ENCODE measurements around the gene ZFC3H1. TPM values are rescaled to one million over a fixed set of nuclear protein-coding genes. Genes with fewer than 3 reads are reported as not detected.

The ZFC3H1 gene
- total RNA-seq, 1 experiment from 2014 or later, result 11.8 TPM

DNA sequence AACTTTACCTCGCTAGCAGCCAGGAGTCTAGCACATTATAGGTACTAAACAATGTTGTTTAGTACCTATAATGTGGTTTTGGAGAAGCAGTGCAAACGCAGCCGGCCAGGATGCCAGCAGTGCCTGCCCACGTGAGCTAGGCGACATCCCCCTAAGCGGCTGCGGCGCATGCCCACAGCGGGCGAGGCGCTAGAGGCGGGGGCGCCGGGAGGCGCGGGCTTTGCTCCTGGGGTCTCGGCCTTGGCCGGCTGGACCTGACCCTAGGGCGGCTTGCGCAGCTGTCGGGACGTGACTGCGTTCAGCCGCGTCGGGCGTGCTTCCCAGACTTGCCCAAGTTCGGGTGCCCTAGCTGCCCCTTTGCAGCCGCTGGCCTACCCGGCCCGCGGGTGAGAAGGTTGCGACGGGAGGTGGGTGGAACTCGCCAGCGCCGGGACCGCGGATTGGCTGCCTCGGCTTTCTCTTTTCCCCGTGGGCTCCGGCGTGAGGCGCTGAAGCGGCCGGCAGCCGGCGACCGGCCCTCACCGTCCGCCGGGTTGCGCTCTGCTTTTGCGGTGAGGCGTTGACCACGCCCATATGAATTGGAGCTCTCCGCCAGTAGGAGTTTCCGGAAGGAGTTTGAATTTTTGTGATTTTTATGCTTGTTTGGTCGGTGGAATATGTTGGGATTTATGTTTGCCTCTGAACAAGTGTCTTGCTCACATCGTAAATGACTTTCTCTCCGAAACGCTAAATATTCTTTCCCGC is 22.4 kb upstream of the ZFC3H1 start, which contains the start of gene TMEM19:
Gene TMEM19, plus strand, starts transcription at position 169 of the 744 bp plus-strand sequence. CDS start 599 bp downstream, outside the sequence.
- in situ Hi-C loops (cut with HindIII; ENCODE audit: low sequenced_read_pairs), result no loop called here

DNA sequence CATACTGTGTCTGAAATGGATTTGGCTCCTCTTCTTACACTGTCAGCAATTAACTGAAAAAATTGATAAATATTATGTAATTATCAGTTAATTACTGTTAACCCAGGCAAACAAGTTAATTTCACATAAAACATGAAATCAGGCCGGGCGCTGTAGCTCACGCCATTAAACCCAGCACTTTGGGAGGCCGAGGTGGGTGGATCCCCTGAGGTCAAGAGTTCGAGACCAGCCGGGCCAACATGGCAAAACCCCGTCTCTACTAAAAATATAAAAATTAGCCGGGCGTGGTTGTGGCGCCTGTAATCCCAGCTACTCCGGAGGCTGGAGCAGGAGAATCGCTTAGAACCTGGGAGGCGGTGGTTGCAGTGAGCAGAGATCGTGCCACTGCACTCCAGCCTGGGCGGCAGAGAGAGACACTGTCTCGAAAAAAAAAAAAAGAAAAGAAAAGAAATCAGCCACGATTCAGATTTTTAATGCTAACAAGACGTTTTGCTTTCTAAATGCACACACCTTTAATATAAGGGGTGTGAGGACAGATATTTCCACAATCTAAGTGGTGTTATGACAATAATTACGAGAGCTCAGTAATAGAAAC is 21.8 kb upstream of the ZFC3H1 start:
- in situ Hi-C loops (cut with HindIII; ENCODE audit: low sequenced_read_pairs), result no loop called here
- no peak for DNase-seq (ENCODE audit: low spot score)

More for the DNA sequence above, 22.4 kb upstream of the ZFC3H1 start, which contains the start of gene TMEM19:
- DNase-seq (ENCODE audit: low spot score), result peak; percentile 93

DNA sequence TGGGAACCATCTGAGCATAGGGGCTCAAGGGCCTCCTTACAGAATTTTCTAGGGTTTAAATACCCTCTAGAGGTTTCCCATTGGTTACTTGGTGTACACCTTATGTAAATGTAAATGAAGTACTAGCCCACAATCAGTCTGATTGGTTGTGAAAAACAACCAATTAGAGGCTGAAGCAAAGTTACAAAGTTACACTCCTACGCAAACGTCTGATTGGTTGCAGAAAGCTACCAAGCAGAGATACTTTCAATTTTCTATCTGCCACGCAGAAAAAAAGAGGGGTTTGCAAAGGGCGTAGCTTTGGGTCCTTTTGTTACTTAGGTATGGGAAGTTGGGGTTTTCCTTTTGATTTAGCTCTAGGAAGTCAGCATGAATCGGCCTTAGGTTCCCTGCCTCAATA is 20.4 kb upstream of the ZFC3H1 start:
- in situ Hi-C loops (cut with HindIII; ENCODE audit: low sequenced_read_pairs), result no loop called here
- peak; percentile 14 for DNase-seq (ENCODE audit: low spot score)

DNA sequence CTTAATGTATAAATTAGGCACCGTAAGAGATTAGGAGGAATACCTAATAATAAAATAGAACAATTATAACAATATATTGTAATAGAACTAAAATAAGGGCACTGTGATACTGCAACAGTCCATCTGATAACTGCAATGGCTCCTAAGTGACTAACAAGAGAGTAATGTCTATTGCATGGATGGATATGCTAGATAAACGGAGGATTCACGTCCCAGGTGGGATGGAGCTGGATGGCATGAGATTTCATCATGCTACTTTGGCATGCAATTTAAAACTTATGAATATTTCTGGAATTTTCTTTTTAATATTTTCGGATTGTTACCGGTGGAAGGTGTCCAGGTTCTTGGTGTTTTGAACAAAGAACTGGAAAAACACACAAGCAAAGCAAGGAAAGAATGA is 20.0 kb upstream of the ZFC3H1 start:
- in situ Hi-C loops (cut with HindIII; ENCODE audit: low sequenced_read_pairs), result no loop called here
- DNase-seq (ENCODE audit: low spot score), result no peak

DNA sequence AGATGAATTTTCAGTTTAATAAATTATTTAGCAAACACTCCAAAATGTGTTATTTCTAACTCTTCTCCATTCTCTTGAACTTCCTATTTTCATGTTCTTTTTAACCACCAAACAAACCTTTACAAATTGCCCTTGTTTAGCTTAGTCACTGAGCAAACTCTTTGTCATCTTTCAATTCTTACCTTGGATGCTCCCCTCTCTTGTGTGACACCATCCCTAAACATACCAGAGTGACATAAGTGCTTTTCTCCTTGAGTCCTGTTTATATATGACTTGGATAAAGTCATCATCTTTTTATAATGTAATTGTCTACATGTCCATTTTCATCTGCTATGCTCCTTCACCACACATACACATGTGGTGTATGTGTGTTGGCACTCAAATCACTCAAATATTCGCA is 18.8 kb upstream of the ZFC3H1 start:
- DNase-seq (ENCODE audit: low spot score), result no peak
- in situ Hi-C loops (cut with HindIII; ENCODE audit: low sequenced_read_pairs), result no loop called here

DNA sequence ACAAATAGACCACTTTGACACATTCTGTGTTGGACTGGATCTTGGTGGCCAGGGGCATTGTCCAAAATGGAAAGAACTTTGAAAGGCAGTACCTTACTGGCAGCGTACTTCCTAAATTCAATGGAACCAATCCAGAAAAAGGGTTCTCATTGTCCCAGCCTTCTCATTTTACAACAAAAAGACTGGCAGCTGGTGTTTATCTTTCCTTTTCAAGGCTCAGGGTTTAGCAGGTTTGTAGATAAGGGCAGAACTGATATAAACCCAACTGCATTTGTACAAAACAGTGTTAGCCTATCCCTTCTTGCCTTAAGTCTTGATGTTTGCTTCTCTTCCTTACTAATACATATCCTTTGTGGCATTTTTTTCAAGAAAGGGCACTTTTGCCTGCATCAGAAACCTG is 8.2 kb upstream of the ZFC3H1 start:
- in situ Hi-C loops (cut with HindIII; ENCODE audit: low sequenced_read_pairs), result no loop called here
- no peak for DNase-seq (ENCODE audit: low spot score)

DNA sequence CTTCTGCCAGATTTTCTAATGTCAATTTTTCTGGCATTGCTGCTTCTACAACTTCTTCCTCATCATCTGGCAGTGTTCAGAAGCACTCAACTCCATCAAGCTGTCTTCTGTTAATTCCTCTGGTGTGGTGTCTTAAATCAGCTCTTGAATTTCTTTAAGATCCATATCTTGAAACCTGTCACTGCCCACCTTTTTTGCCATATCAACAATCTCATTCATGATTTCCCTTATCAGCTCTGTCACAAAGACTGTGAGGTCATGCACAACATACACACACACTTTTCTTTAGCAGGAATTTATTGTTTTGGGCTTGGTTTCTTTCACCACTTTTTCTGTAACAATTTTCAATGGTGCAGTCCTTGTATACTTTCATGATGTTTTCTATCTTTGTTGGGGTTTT is 7.7 kb upstream of the ZFC3H1 start:
- in situ Hi-C loops (cut with HindIII; ENCODE audit: low sequenced_read_pairs), result no loop called here
- no peak for DNase-seq (ENCODE audit: low spot score)

DNA sequence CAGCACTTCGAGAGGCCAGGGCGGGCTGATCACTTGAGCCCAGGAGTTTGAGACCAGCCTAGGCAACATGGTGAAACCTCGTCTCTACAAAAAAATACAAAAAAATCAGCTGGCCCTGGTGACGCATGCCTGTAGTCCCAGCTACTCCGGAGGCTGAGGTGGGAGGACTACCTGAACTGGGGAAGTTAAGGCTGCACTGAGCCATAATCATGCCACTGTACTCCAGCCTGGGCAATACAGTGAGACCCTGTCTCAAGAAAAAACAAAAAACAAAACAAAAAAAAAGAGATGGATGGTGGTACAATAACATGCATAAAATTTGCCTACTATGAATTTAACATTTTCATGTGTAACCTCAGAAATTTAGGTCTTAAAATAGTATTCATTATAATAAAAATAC is 2.6 kb upstream of the ZFC3H1 start:
- no peak for DNase-seq (ENCODE audit: low spot score)
- in situ Hi-C loops (cut with HindIII; ENCODE audit: low sequenced_read_pairs), result no loop called here

DNA sequence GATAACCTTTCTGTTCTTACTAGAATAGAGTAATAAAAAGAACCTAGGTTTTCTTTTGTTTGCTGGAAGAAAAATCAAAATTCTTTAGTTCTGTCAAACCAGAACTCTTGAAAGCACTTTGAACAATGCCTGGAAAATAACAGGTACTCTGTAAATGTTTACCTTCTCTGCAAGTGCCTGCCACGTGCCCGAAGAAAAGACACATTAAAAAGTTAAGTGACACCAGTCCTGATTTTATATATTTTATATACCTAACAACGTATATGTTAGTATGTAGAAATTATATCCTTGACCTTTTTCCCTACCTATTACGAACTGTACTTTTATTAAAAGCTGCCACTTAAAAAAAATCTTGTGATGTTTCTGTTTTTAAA is 1.4 kb upstream of the ZFC3H1 start:
- in situ Hi-C loops (cut with HindIII; ENCODE audit: low sequenced_read_pairs), result no loop called here
- DNase-seq (ENCODE audit: low spot score), result peak; percentile 13

DNA sequence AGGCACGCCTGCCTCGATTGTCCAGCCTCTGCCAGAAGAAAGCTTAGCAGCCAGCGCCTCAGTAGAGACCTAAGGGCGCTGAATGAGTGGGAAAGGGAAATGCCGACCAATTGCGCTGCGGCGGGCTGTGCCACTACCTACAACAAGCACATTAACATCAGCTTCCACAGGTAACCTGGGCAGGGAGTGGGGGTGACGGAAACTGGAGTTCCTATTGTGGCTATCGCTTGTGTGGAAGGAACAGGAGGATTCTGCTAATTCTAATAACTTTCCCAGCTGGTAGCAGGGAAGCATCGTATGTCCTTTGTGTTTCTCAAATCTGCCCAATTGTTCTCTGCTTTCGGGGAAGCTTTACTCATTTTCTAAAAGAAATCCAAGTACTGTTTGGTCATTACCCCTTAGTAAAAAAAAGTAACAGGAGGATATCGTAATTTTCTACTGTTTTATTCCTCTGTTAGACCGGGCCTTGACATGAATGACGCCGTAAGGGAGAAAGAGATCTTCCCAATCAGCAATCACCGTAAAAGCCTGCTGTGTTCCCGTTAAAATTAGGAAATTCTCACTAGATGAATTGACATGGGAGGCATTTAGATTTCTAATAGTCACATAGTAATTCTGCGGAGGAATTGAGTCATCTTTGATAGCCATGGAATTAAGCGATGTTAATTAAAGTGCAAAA is 902 bp upstream of the ZFC3H1 start:
- in situ Hi-C loops (cut with HindIII; ENCODE audit: low sequenced_read_pairs), result no loop called here
- DNase-seq (ENCODE audit: low spot score), result no peak

DNA sequence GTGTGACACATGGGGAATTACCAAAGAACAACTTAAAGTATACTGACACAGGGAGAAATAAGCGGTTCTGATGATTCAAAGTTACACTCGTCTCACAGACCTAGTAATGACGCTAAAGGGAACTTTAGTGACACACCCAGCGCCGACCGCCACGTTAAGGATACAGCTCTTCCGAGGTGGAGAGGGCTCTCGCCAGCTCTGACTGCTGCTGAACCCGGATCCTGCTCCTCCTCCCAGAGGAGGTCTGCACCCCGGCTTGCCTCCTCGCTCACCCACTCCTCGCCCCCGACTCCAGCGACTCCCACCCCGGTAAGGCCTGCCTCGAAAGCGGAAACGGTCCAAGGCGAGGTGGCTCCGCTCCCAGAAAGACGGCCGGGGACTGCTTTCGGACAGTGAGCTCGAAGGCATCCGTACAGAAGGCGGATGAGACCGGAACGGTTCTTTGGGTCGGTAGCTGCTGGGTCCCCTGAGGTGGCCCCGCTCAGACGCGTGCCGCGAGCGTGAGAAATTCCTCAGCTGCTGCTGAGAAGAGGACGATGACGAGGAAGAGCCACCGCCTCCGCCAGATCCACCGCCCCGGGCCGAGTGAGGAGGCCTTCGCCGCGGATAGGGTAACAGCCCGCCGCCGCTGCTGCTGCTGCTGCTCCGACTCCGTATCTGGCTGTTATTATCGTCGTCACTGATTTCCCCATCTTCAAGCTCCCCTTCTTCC is 643 bp downstream of the ZFC3H1 start:
- peak; percentile 18 for DNase-seq (ENCODE audit: low spot score)

DNA sequence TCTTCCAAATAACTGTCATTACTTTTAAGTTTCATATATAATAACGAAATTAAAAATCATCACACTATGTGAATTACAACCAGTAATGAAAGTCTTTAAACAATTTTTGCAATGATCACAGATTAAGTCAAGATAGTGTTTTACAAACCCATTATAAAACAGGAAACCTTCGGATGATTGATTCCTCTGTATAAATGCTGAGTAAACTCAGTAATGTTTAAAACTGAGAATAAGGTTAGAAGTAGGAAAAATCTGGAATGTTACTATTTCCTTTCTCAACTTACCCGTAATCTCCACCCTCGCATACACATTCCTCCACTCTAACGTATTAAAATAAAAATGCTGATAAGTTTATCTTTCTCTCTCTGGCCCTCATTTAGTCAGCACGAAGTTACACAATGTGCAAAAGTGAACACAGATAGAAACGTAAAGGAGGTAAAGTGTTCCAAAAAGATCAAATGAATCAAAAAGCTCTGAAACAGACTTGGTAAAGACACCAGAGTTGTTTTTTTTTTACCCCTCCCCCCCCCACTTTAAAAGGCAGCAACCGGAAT is 1.6 kb downstream of the ZFC3H1 start:
- in situ Hi-C loops (cut with HindIII; ENCODE audit: low sequenced_read_pairs), result no loop called here
- no peak for DNase-seq (ENCODE audit: low spot score)

More for the DNA sequence above, 643 bp downstream of the ZFC3H1 start:
- in situ Hi-C loops (cut with HindIII; ENCODE audit: low sequenced_read_pairs), result no loop called here

DNA sequence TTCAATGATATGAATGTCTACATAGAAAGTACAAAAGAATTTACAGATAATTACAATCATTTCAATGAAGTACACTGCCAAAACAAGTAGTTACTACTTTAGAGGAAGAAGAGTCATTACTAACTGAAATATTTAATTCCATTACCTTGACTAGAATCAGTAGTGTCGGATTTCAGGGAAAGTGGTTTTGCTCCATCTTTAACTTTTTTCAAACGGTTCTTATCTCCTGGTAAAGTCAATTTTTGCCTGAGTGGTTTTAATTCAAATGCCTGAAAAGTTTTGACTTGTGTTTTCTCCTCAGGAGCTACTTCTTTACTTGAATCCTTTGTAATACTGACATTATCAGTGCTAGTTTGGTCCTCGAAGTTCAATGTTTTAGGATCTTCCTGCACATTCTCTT is 6.9 kb downstream of the ZFC3H1 start:
- DNase-seq (ENCODE audit: low spot score), result no peak
- in situ Hi-C loops (cut with HindIII; ENCODE audit: low sequenced_read_pairs), result no loop called here

DNA sequence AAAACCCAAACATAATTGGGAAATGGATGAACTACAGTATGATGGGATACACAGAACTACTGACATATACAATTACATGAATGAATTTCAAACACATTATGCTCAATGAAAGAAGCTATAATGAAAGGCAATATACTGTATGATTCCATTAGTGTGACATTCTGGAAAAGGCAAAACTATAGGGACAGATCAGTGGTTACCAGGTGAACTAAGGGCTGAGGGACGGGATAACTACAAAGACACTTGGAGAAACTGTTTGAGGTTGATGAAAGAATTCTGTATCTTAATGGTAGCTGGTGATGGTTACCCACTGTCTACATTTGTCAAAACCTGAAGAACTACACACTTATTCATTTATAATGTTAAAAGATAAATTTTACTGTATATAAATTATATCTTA is 7.7 kb downstream of the ZFC3H1 start:
- no peak for DNase-seq (ENCODE audit: low spot score)
- in situ Hi-C loops (cut with HindIII; ENCODE audit: low sequenced_read_pairs), result no loop called here

DNA sequence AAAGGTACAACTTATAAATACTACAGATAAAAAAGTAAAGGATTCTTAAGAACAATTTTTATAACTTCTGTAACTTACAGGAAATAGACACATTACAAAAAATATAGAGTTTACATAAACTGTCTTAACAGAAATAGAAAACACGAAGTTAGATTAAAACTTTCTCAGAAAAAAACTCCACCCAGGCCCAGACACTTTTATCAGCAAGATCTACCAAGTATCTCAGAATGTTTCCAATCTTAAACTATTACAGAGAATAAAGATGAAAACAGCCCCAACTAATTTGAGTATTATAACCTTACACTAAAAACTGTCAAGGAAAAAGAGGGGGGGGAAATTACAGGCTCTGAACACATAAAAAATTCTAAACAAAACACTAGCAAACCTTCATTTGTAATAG is 8.2 kb downstream of the ZFC3H1 start:
- no peak for DNase-seq (ENCODE audit: low spot score)
- in situ Hi-C loops (cut with HindIII; ENCODE audit: low sequenced_read_pairs), result no loop called here

DNA sequence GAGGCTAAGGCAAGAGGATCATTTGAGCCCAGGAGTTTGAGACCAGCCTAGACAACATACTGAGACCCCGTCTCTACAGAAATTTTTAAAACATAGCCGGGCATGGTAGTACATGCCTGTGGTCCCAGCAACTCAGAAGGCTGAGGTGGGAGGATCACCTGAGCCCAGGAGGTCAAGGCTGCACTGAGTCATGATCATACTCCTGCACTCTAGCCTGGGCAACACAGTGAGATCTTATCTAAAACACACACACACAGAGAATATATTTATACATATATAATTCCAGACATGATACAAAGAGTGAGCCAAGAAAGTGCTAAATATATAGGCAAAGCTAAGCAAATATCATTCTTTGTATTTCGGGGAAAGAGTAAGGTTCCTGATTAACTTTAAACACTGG is 9.4 kb downstream of the ZFC3H1 start:
- in situ Hi-C loops (cut with HindIII; ENCODE audit: low sequenced_read_pairs), result no loop called here
- DNase-seq (ENCODE audit: low spot score), result no peak

DNA sequence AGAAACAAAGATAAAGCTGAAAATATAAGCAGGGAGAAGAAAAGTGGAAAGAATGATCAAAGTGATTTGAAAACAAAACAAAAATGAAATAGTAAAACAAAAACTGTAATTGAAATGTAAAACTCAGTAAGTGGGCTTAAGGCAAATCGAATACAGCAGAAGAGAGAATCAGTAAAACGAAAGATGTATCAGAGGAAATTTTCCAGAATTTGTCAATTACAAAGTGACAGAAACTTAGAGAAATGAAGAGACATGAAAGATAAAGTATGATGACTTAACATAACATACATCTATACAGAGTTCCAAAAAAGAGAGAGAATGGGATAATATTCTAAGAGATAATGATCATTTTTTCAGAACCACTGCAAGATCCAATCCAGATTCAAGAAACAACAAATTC is 10.5 kb downstream of the ZFC3H1 start:
- DNase-seq (ENCODE audit: low spot score), result no peak
- in situ Hi-C loops (cut with HindIII; ENCODE audit: low sequenced_read_pairs), result no loop called here

DNA sequence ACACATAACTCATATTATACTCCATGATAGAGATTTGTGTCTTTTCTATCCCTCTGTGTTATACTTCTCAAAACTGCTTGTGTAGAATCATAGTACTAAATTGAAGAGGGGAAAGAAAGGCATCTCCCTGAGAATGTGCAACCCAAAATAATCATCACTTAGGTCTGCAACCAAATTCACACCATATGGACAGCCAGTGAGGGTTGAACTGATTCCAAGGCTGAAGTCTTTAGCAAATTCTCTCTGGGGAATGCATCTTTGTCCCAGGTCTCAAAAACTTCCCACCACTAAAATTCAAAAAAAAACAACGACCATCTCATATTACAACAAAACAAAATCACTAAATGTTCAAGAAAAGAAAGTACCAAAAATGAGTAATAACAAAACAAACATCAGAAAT is 11.0 kb downstream of the ZFC3H1 start:
- DNase-seq (ENCODE audit: low spot score), result peak; percentile 62
- in situ Hi-C loops (cut with HindIII; ENCODE audit: low sequenced_read_pairs), result no loop called here

DNA sequence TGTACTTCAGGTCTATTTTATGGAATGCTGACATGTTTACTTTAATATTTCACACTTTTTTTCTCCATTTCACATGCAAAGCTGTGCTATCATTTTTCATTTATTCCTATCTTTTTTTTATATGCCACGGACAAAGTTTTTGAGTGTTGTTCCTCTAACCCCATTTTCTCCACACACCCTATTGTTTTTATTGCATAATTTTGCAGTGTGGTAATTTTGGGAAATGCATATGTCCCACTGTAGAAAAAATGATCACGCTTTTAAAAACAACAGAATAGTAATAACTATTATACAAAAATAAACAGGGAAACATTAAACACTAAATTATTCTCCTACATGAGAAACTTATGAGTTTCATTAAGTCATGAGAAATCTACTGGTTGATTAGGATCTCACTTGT is 14.2 kb downstream of the ZFC3H1 start:
- no peak for DNase-seq (ENCODE audit: low spot score)
- in situ Hi-C loops (cut with HindIII; ENCODE audit: low sequenced_read_pairs), result no loop called here

DNA sequence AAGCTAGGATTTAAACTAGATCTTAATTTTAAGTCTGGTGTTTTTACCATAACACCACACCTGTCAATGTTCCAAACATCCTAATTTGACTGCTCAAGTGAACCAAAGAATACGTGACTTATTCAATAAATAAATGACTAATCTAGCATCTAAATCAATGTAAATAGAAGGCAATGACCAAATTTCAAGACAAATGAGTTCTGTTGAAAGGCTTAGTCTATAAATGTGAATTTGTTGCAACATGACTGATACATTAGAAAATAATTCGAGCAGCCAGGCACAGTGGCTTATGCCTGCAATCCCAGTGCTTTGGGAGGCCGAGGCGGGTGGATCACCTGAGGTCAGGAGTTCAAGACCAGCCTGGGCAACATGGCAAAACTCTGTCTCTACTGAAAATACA is 15.1 kb downstream of the ZFC3H1 start:
- DNase-seq (ENCODE audit: low spot score), result no peak
- in situ Hi-C loops (cut with HindIII; ENCODE audit: low sequenced_read_pairs), result no loop called here

All from G401 (cell line).